Astrocyte (in vitro differentiated cells and primary cell): ENCODE measurements around the gene GLYR1. TPM values are rescaled to one million over a fixed set of nuclear protein-coding genes. Genes with fewer than 3 reads are reported as not detected.

Experiments used
- DNase-seq: peaks from one replicate; pipeline ENCODE4 v3.0.0-alpha.2; 2010; ENCODE audit warnings: low read depth
- FAIRE-seq: peaks from 2 replicates; lab custom pipeline; 2011; peaks lifted over from hg19 to GRCh38; lab: Jason Lieb, UNC
- H2AFZ ChIP-seq: 2 replicates; pipeline ENCODE4 v1.6.0; 2012; ENCODE audit warnings: low read depth, low read length, inconsistent platforms
- H3K27ac ChIP-seq: 2 replicates; pipeline ENCODE4 v1.5.1; 2011; ENCODE audit warnings: low read depth, low read length, inconsistent platforms
- H3K27me3 ChIP-seq: 2 replicates; pipeline ENCODE4 v1.6.0; 2011; ENCODE audit warnings: low read length, inconsistent platforms; ENCODE audit not compliant: insufficient read depth
- H3K36me3 ChIP-seq: 2 replicates; pipeline ENCODE4 v1.5.1; 2011; ENCODE audit warnings: low read length, inconsistent platforms; ENCODE audit not compliant: insufficient read depth
- H3K4me1 ChIP-seq: 2 replicates; pipeline ENCODE4 v1.5.1; 2011; ENCODE audit warnings: low read length, inconsistent platforms; ENCODE audit not compliant: insufficient read depth
- H3K4me2 ChIP-seq: 2 replicates; pipeline ENCODE4 v1.6.0; 2012; ENCODE audit warnings: low read length, inconsistent platforms
- H3K4me3 ChIP-seq: 2 replicates; pipeline ENCODE4 v1.5.1; 2011; ENCODE audit warnings: low read depth, mild to moderate bottlenecking, low read length, inconsistent platforms; ENCODE audit not compliant: insufficient read depth
- H3K79me2 ChIP-seq: 2 replicates; pipeline ENCODE4 v1.6.0; 2012; ENCODE audit warnings: mild to moderate bottlenecking, low read length, inconsistent platforms; ENCODE audit not compliant: insufficient read depth
- H3K9ac ChIP-seq: 2 replicates; pipeline ENCODE4 v1.6.0; 2012; ENCODE audit warnings: mild to moderate bottlenecking, low read length, inconsistent platforms
- H3K9me3 ChIP-seq: 2 replicates; pipeline ENCODE4 v1.5.1; 2012; ENCODE audit warnings: low read depth, mild to moderate bottlenecking, low read length, inconsistent platforms; ENCODE audit not compliant: insufficient read depth
- H4K20me1 ChIP-seq: 2 replicates; pipeline ENCODE4 v1.6.0; 2012; ENCODE audit warnings: low read length, inconsistent platforms; ENCODE audit not compliant: insufficient read depth
- H3K27ac Mint-ChIP-seq: one replicate; pipeline ENCODE4 v1.8.0; 2021; ENCODE audit warnings: mild to moderate bottlenecking, mixed read lengths; ENCODE audit not compliant: unreplicated experiment
- H3K27me3 Mint-ChIP-seq: one replicate; pipeline ENCODE4 v1.8.0; 2021; ENCODE audit warnings: low read depth, mixed read lengths; ENCODE audit not compliant: unreplicated experiment
- H3K36me3 Mint-ChIP-seq: one replicate; pipeline ENCODE4 v1.8.0; 2021; ENCODE audit warnings: low read depth, mixed read lengths; ENCODE audit not compliant: unreplicated experiment
- H3K4me1 Mint-ChIP-seq: one replicate; pipeline ENCODE4 v1.8.0; 2021; ENCODE audit warnings: low read depth, mixed read lengths; ENCODE audit not compliant: unreplicated experiment
- H3K4me3 Mint-ChIP-seq: one replicate; pipeline ENCODE4 v1.8.0; 2021; ENCODE audit warnings: mild to moderate bottlenecking, moderate library complexity, mixed read lengths; ENCODE audit not compliant: unreplicated experiment
- H3K9me3 Mint-ChIP-seq: one replicate; pipeline ENCODE4 v1.8.0; 2021; ENCODE audit warnings: mild to moderate bottlenecking, mixed read lengths; ENCODE audit not compliant: unreplicated experiment
- EZH2 ChIP-seq: IDR thresholded peaks from 2 replicates; pipeline ENCODE4 v1.6.1; 2012; ENCODE audit warnings: mild to moderate bottlenecking, low read length, inconsistent platforms; ENCODE audit not compliant: insufficient read depth
- total RNA-seq: library from RNA; stranded (reverse); gene quantifications from 2 replicates; pipeline ENCODE4 v1.2.1, GENCODE V29; 2021
- TF ChIP-seq, protein P1 (sequence below): IDR thresholded peaks from 2 replicates; pipeline ENCODE4 v1.5.1; 2011; ENCODE audit warnings: low read depth, mild to moderate bottlenecking, inconsistent platforms, low read length, moderate library complexity; ENCODE audit not compliant: insufficient read depth

Gene GLYR1
- total RNA-seq, 1 donor from 2014 or later, result 77.8 TPM

DNA sequence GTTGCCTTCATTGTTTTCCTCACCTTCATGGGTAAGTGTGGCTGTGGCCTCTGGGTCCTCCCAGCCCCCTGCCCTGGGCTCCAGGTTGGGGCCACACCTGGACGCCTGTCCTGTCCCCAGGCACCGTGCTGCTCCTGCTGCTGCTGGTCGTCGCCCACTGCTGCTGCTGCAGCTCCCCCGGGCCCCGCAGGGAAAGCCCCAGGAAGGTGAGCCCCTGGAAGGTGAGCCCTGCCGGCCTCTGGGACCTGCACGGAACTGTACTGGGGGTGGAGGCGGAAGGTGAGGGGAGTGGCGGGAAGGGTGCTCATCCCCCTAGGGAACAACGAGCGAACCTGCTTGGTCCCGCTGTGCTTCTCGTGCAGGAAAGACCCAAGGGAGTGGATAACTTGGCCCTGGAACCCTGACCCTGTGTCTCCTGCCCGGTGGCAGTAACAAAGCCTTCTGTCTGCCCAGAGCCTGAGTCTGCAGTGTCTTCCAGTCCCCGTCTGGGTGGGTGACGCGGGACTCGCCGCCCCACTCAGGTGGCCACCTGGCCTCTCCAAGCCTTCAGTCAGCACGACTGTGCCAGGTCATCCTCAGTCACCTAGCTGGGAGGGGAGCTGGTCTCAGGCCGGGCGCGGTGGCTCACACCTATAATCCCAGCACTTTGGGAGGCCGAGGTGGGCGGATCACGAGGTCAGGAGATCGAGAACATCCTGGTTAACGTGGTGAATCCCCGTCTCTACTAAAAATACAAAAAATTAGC is 51.1 kb downstream of the GLYR1 start:
- Mint-ChIP-seq H3K9me3 (peaks cover 3% of the 10 kb centered on the region), H3K4me1 (no peaks in the 10 kb centered on the region), H3K4me3 (no peak overlapping the region), H3K27ac (no peak overlapping the region), H3K27me3 (no peaks in the 10 kb centered on the region), H3K36me3 (peaks cover 8% of the 10 kb centered on the region)
- H3K9me3 ChIP-seq, result no peaks in the 10 kb centered on the region
- no peak overlapping the region for H3K27ac ChIP-seq
- H2AFZ ChIP-seq, result no peak overlapping the region
- TF ChIP-seq, protein P1, sequence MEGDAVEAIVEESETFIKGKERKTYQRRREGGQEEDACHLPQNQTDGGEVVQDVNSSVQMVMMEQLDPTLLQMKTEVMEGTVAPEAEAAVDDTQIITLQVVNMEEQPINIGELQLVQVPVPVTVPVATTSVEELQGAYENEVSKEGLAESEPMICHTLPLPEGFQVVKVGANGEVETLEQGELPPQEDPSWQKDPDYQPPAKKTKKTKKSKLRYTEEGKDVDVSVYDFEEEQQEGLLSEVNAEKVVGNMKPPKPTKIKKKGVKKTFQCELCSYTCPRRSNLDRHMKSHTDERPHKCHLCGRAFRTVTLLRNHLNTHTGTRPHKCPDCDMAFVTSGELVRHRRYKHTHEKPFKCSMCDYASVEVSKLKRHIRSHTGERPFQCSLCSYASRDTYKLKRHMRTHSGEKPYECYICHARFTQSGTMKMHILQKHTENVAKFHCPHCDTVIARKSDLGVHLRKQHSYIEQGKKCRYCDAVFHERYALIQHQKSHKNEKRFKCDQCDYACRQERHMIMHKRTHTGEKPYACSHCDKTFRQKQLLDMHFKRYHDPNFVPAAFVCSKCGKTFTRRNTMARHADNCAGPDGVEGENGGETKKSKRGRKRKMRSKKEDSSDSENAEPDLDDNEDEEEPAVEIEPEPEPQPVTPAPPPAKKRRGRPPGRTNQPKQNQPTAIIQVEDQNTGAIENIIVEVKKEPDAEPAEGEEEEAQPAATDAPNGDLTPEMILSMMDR, result no peak
- TF ChIP-seq EZH2, result no peak
- H3K9ac ChIP-seq, result no peak overlapping the region
- no peaks in the 10 kb centered on the region for H3K79me2 ChIP-seq
- H3K4me3 ChIP-seq, result no peak overlapping the region
- peaks cover 2% of the 10 kb centered on the region for H3K36me3 ChIP-seq
- no peak for FAIRE-seq
- no peaks in the 10 kb centered on the region for H3K4me1 ChIP-seq
- H4K20me1 ChIP-seq, result peaks cover 15% of the 10 kb centered on the region
- no peak overlapping the region for H3K4me2 ChIP-seq
- no peak for DNase-seq
- H3K27me3 ChIP-seq, result no peaks in the 10 kb centered on the region

DNA sequence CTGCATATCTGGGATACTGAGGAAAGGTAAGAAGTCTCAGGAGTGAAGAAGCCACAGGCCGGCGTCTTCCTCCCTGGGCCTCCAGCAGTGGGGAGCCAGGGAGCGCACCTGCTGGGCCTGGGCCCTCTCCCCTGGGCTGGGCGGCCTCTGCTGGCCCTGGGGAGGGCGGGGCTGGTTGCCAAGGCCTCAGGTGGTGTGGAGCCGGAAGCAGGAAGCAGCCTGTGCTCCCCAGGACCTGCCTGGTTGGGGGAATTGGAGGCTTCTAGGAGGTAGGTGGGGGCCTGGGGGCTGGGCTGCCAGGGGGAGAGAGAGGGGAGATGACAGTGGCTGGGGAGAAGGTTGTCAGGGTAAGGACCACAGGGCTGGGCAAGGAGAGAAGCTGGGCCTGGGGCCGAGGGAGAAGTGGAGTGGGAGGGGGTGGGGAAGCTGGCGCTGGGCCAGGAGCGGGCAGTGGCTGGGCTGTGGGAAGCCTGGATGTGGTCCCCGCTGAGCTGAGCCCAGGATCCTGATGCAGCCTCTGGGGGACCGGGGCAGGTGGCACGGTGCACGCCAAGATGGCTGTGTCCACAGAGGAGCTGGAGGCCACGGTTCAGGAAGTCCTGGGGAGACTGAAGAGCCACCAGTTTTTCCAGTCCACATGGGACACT is 51.8 kb downstream of the GLYR1 start, which contains the start of gene SMIM22:
TSS of gene SMIM22 (plus strand) at position 189 of the 647 bp plus-strand sequence. CDS start at position 555, 366 bp downstream.
- Histone ChIP-seq H2AFZ (no peak within 1 kb of the TSS), H3K27me3 (no peaks in the 10 kb centered on the region), H3K9me3 (no peaks in the 10 kb centered on the region), H3K79me2 (no peaks in the 10 kb centered on the region), H3K9ac (no peak within 1 kb of the TSS), H3K4me2 (no peak within 1 kb of the TSS), H3K4me3 (no peak within 1 kb of the TSS), H3K4me1 (no peaks in the 10 kb centered on the region), H3K36me3 (peaks cover 2% of the 10 kb centered on the region), H4K20me1 (peaks cover 8% of the 10 kb centered on the region), H3K27ac (no peak within 1 kb of the TSS)
- Mint-ChIP-seq H3K4me1 (no peaks in the 10 kb centered on the region), H3K27me3 (no peaks in the 10 kb centered on the region), H3K27ac (no peak within 1 kb of the TSS), H3K9me3 (peaks cover 5% of the 10 kb centered on the region), H3K4me3 (no peak within 1 kb of the TSS), H3K36me3 (peaks cover 8% of the 10 kb centered on the region)
- FAIRE-seq, result no peak
- TF ChIP-seq, protein P1, result no peak
- no peak for TF ChIP-seq EZH2
- DNase-seq, result no peak
